Ascending aorta (tissue), 2 donors: ENCODE measurements around the gene BCKDHA. TPM values are rescaled to one million over a fixed set of nuclear protein-coding genes. Genes with fewer than 3 reads are reported as not detected.
A peak's percentile ranks its signal among the peaks of the same experiment; 100 is the strongest.
"Not testable (repeated sequence)": the region's sequence is repeated elsewhere in the genome, so short reads cannot be mapped to it uniquely, and the experiment has no call there.

ENCODE experiments used
- DNase-seq, 2 donors: peaks; one replicate each; pipeline ENCODE4 v3.0.0-alpha.2; 2019; ENCODE audit warnings: low spot score in 2 of 2
- H3K27ac ChIP-seq, 2 donors: fragments of 200-600 bp; sonication (generic); one replicate each; pipeline ENCODE4 v1.5.1; 2016 to 2017; ENCODE audit warnings: mild to moderate bottlenecking in 1 of 2
- H3K27me3 ChIP-seq: fragments of 200-600 bp; sonication (generic); one replicate; pipeline ENCODE4 v1.5.1; 2017
- H3K36me3 ChIP-seq, 2 donors: fragments of 200-600 bp; sonication (generic); one replicate each; pipeline ENCODE4 v1.5.1; 2016
- H3K4me1 ChIP-seq, 2 donors: fragments of 200-600 bp; sonication (generic); one replicate each; pipeline ENCODE4 v1.5.1; 2016 to 2017; ENCODE audit warnings: mild to moderate bottlenecking in 1 of 2
- H3K4me3 ChIP-seq, 2 donors: fragments of 200-600 bp; sonication (generic); one replicate each; pipeline ENCODE4 v1.5.1; 2016 to 2017; ENCODE audit warnings: mild to moderate bottlenecking in 1 of 2
- H3K9me3 ChIP-seq, 2 donors: fragments of 200-600 bp; sonication (generic); one replicate each; pipeline ENCODE4 v1.5.1; 2016
- CTCF ChIP-seq, 3 experiments: fragments of 200-600 bp in 2 of 3; fragments of 450-650 bp in 1 of 3; sonication (generic) in 2 of 3; IDR thresholded peaks; one replicate each; pipeline ENCODE4 v1.5.1; 2016 to 2019; ENCODE audit warnings: antibody characterized with exemption in 3 of 3, mild to moderate bottlenecking in 1 of 3, moderate library complexity in 1 of 3
- intact Hi-C: fragments of 100-400 bp; cut with DNase I; formaldehyde crosslinking; loops from one replicate; pipeline ENCODE4 v1.15.1; 2023
- total RNA-seq: library from RNA; depleted of rRNA; stranded (reverse); fragments of >200 nt; gene quantifications from one replicate; pipeline ENCODE4 v1.1.0, GENCODE V29; 2016

BCKDHA gene
- total RNA-seq, 1 donor from 2014 or later, result 28.5 TPM

GRCh38 chr19:41363753-41364523 lies 33.7 kb upstream of the BCKDHA start, which contains the start of gene B9D2:
Gene B9D2 (minus strand): TSS chr19:41364149. CDS start chr19:41363519, 630 bp downstream.
- TF ChIP-seq CTCF (IDR thresholded peaks at IDR 0.05), result no peak
- Histone ChIP-seq H3K36me3 (no peaks in the 10 kb centered on the region), H3K9me3 (no peaks in the 10 kb centered on the region), H3K27ac (peak within 1 kb of the TSS; percentile 97 to 98), H3K4me3 (peak within 1 kb of the TSS; percentile 80), H3K4me1 (peaks cover 0 to 11% of the 10 kb centered on the region in 2 donors), H3K27me3 (no peaks in the 10 kb centered on the region)
- intact Hi-C loops, result loop anchor here (1.0 kb wide), 2 partner anchors 11 to 33 kb away; partner anchors contain the start of genes BCKDHA, EXOSC5 and TGFB1
- DNase-seq, result peak; percentile 94 to 99

GRCh38 chr19:41364524-41365391 lies 32.9 kb upstream of the BCKDHA start:
- Histone ChIP-seq H3K4me1 (peaks cover 0 to 11% of the 10 kb centered on the region in 2 donors), H3K36me3 (no peaks in the 10 kb centered on the region), H3K4me3 (peak overlapping the region; percentile 80), H3K9me3 (no peaks in the 10 kb centered on the region), H3K27ac (peak overlapping the region; percentile 97 to 98), H3K27me3 (no peaks in the 10 kb centered on the region)
- TF ChIP-seq CTCF (IDR thresholded peaks at IDR 0.05), result no peak
- intact Hi-C loops, result no loop called here
- DNase-seq, result no peak

GRCh38 chr19:41366089-41366488 lies 31.5 kb upstream of the BCKDHA start:
- DNase-seq, result no peak
- H3K36me3 ChIP-seq, result no peaks in the 10 kb centered on the region
- no peak overlapping the region for H3K27ac ChIP-seq
- H3K4me3 ChIP-seq, result no peak overlapping the region
- no peaks in the 10 kb centered on the region for H3K27me3 ChIP-seq
- H3K4me1 ChIP-seq, result peaks cover 0 to 11% of the 10 kb centered on the region in 2 donors
- TF ChIP-seq CTCF (IDR thresholded peaks at IDR 0.05), result no peak
- intact Hi-C loops, result no loop called here
- no peaks in the 10 kb centered on the region for H3K9me3 ChIP-seq

- Histone ChIP-seq H3K4me3 (no peak overlapping the region), H3K36me3 (no peaks in the 10 kb centered on the region), H3K27me3 (no peaks in the 10 kb centered on the region), H3K9me3 (no peaks in the 10 kb centered on the region), H3K4me1 (peaks cover 0 to 11% of the 10 kb centered on the region in 2 donors), H3K27ac (peak overlapping the region; percentile 36 to 65)
- no peak for TF ChIP-seq CTCF (IDR thresholded peaks at IDR 0.05)
- no peak for DNase-seq
- intact Hi-C loops, result no loop called here
Observed at GRCh38 chr19:41367848-41368301, 29.7 kb upstream of the BCKDHA start.

- no peaks in the 10 kb centered on the region for H3K9me3 ChIP-seq
- intact Hi-C loops, result no loop called here
- H3K4me1 ChIP-seq, result peaks cover 0 to 14% of the 10 kb centered on the region in 2 donors
- no peak overlapping the region for H3K27ac ChIP-seq
- H3K27me3 ChIP-seq, result no peaks in the 10 kb centered on the region
- no peaks in the 10 kb centered on the region for H3K36me3 ChIP-seq
- no peak for TF ChIP-seq CTCF (IDR thresholded peaks at IDR 0.05)
- DNase-seq, result no peak
- H3K4me3 ChIP-seq, result no peak overlapping the region
Observed at GRCh38 chr19:41369769-41370168, 27.8 kb upstream of the BCKDHA start.

- H3K4me3 ChIP-seq, H3K27me3 ChIP-seq, DNase-seq, H3K36me3 ChIP-seq, H3K9me3 ChIP-seq, intact Hi-C loops, H3K27ac ChIP-seq: not testable (repeated sequence)
- peaks cover 0 to 17% of the 10 kb centered on the region in 2 donors for H3K4me1 ChIP-seq
Observed at GRCh38 chr19:41371119-41371518, 26.5 kb upstream of the BCKDHA start.
